GM21825 (cell line): ENCODE data around the gene EPN1.

Experiments used
- ATAC-seq: cut with Tn5 transposase; IDR thresholded peaks from one replicate; pipeline ENCODE4 v1.9.1; 2021; ENCODE audit warnings: mild to moderate bottlenecking, moderate library complexity; ENCODE audit not compliant: unreplicated experiment

Gene EPN1

GRCh38 chr19:55660404-55660803 is 14.6 kb upstream of the EPN1 start:
- no peak for ATAC-seq

GRCh38 chr19:55660991-55661390 is 14.0 kb upstream of the EPN1 start:
- no peak for ATAC-seq

GRCh38 chr19:55661826-55662225 is 13.2 kb upstream of the EPN1 start:
- no peak for ATAC-seq

- no peak for ATAC-seq
Observed at GRCh38 chr19:55663846-55664536, 11.0 kb upstream of the EPN1 start.

GRCh38 chr19:55666343-55667005 is 8.6 kb upstream of the EPN1 start:
- no peak for ATAC-seq

GRCh38 chr19:55667006-55667381 is 8.0 kb upstream of the EPN1 start:
- ATAC-seq: no peak

GRCh38 chr19:55667511-55667910 is 7.5 kb upstream of the EPN1 start:
- no peak for ATAC-seq

GRCh38 chr19:55667958-55668357 is 7.1 kb upstream of the EPN1 start:
- ATAC-seq: no peak

- ATAC-seq: no peak
Observed at GRCh38 chr19:55668603-55669348, 6.2 kb upstream of the EPN1 start.

GRCh38 chr19:55669418-55670279 is 5.4 kb upstream of the EPN1 start:
- ATAC-seq: no peak

- ATAC-seq: no peak
Observed at GRCh38 chr19:55670280-55671053, 4.6 kb upstream of the EPN1 start.

- no peak for ATAC-seq
Observed at GRCh38 chr19:55671054-55671378, 4.0 kb upstream of the EPN1 start.

GRCh38 chr19:55672418-55672817 is 2.6 kb upstream of the EPN1 start:
- ATAC-seq: no peak

GRCh38 chr19:55673465-55673864 is 1.6 kb upstream of the EPN1 start:
- ATAC-seq: no peak

GRCh38 chr19:55673889-55674288 is 1.1 kb upstream of the EPN1 start:
- ATAC-seq: no peak

GRCh38 chr19:55674459-55674840 is 576 bp upstream of the EPN1 start:
- no peak for ATAC-seq

- no peak for ATAC-seq
Observed at GRCh38 chr19:55675661-55676354, 782 bp downstream of the EPN1 start.

GRCh38 chr19:55676383-55676782 is 1.4 kb downstream of the EPN1 start:
- ATAC-seq: no peak

- no peak for ATAC-seq
Observed at GRCh38 chr19:55676889-55677505, 2.0 kb downstream of the EPN1 start.
